ENCODE results near the gene LPIN3. TPM values are rescaled to one million over a fixed set of nuclear protein-coding genes. Genes with fewer than 3 reads are reported as not detected.

LPIN3 gene
- total and polyA plus RNA-seq, 2 of the 8 experiments (the other 6 are each of a cell fraction or from before 2014, with no cell fraction given) = 3.7 to 3.9 TPM

- TF ChIP-seq TBP (IDR thresholded peaks at IDR 0.05; ENCODE audit: low read depth, low read length) = no peak
- no peak for TF ChIP-seq EGR1 (IDR thresholded peaks at IDR 0.05; ENCODE audit: borderline replicate concordance, low read depth, low read length)
- no peak for TF ChIP-seq KDM5A (IDR thresholded peaks at IDR 0.05; ENCODE audit: low read length)
Observed at GRCh38 chr20:41299899-41300298, 40.7 kb upstream of the LPIN3 start (continued).

All from H1 (cell line).